Naive B cell (primary cell): ENCODE data around the gene C5orf52. TPM values are rescaled to one million over a fixed set of nuclear protein-coding genes. Genes with fewer than 3 reads are reported as not detected.
"Not testable (repeated sequence)": the region's sequence is repeated elsewhere in the genome, so short reads cannot be mapped to it uniquely, and the experiment has no call there.

Experiments used
- ATAC-seq, 2 donors: fragments of 150-1000 bp; cut with Tn5 transposase; 2 replicates each; pipeline ENCODE4 v1.10.0; 2021; ENCODE audit warnings: low read depth in 2 of 2, mild to moderate bottlenecking in 2 of 2, moderate library complexity in 2 of 2
- DNase-seq: peaks from one replicate; pipeline ENCODE4 v3.0.0; 2022
- H3K27ac Mint-ChIP-seq, 6 donors: one replicate each; pipeline ENCODE4 v1.8.0; 2020 to 2022; ENCODE audit warnings: mild to moderate bottlenecking in 6 of 6, mixed read lengths in 6 of 6, moderate library complexity in 5 of 6, inconsistent platforms in 2 of 6
- H3K27me3 Mint-ChIP-seq, 3 donors: one replicate each; pipeline ENCODE4 v1.8.0; 2021 to 2022; ENCODE audit warnings: mixed read lengths in 3 of 3, mild to moderate bottlenecking in 1 of 3
- H3K36me3 Mint-ChIP-seq, 2 donors: one replicate each; pipeline ENCODE4 v1.8.0; 2020 to 2022; ENCODE audit warnings: mixed read lengths in 2 of 2, inconsistent platforms in 1 of 2, mild to moderate bottlenecking in 1 of 2
- H3K4me1 Mint-ChIP-seq, 3 donors: one replicate each; pipeline ENCODE4 v1.8.0; 2020 to 2022; ENCODE audit warnings: mixed read lengths in 3 of 3, inconsistent platforms in 1 of 3, mild to moderate bottlenecking in 1 of 3, moderate library complexity in 1 of 3
- H3K4me3 Mint-ChIP-seq, 8 donors: one replicate each; pipeline ENCODE4 v1.8.0; 2020 to 2022; ENCODE audit warnings: mild to moderate bottlenecking in 8 of 8, mixed read lengths in 8 of 8, moderate library complexity in 8 of 8, inconsistent platforms in 2 of 8
- H3K9me3 Mint-ChIP-seq, 7 donors: one replicate each; pipeline ENCODE4 v1.8.0; 2020 to 2022; ENCODE audit warnings: mixed read lengths in 7 of 7, mild to moderate bottlenecking in 5 of 7, inconsistent platforms in 2 of 7, moderate library complexity in 1 of 7
- polyA plus RNA-seq, 6 donors: library from polyadenylated mRNA; unstranded; fragments of 300-500 nt; fragmentation: Illumina TruSeq; gene quantifications; one replicate each; pipeline ENCODE4 v1.2.3, GENCODE V29; 2021; ENCODE audit warnings: low read depth in 6 of 6

Gene C5orf52
- polyA plus RNA-seq, 6 donors from 2014 or later = not detected

- H3K27me3 Mint-ChIP-seq, H3K4me3 Mint-ChIP-seq, H3K36me3 Mint-ChIP-seq, H3K9me3 Mint-ChIP-seq, H3K4me1 Mint-ChIP-seq, ATAC-seq, DNase-seq: not testable (repeated sequence)
- H3K27ac Mint-ChIP-seq = peak overlapping the region in 2 of 6 donors; percentile 60 to 77
Observed at GRCh38 chr5:157686276-157687197, 15.2 kb downstream of the C5orf52 start.

DNA sequence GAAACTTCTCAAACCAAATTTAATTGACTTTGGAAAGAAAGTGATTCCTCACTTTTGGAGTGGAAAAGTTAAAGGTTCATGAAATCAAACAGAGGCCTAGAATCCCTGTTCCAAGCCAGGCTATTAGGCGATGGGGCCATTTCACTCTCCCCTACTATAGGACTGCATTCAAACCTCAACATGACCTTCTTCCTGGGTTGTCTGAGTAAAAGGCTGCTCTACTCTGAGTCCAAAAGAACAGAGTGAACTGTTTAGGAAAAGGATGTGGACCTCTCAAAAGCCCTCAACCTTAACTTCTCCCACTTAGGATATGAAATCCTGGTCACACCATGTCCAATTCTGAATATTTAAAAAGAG is 15.8 kb downstream of the C5orf52 start:
- Mint-ChIP-seq H3K36me3 (no peaks in the 10 kb centered on the region), H3K9me3 (peaks cover 0 to 4% (median 0%) of the 10 kb centered on the region in 7 donors), H3K4me3 (no peak overlapping the region), H3K27me3 (peaks cover 0 to 5% (median 4%) of the 10 kb centered on the region in 3 donors), H3K4me1 (peaks cover 0 to 6% (median 3%) of the 10 kb centered on the region in 3 donors), H3K27ac (no peak overlapping the region)
- DNase-seq (no peak), ATAC-seq (no peak)

DNA sequence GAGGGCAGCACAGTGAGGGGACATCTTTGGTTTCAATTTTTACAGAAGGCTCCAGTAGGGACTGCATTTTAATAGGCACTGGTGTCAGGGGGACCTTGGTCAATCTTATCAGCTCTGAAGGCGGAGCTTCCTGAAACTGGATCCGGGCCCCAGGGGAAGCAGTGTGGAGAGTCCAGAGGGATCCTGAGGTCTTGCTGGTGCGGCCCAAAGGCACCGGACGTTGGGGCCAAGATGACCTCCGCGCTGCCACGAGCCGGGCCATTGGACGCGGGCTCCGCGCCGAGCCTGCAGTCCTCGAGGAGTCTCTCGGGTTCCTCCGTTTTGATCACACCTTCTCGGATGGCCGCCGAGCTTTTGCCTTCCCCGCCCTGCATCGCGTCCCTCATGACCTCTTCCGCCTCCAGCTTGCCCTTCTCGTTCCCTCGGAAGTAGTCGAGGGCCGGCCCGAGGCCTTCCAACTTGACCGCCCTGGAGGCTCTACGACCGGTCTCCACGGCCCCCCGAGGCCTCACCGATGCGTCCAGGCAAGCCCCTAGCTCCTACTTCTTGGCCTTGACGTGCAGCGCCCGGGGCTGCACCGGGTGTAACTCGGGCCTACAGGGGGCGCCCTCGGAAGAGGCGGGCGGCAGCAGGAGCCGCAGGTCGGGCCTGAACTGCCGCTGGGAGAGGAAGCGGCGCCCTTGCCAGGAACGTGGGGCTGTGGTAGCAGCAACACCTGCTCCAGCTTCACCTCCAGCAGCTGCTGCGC is 18.8 kb downstream of the C5orf52 start:
- Mint-ChIP-seq H3K36me3 (no peaks in the 10 kb centered on the region), H3K27me3 (peaks cover 0 to 7% (median 5%) of the 10 kb centered on the region in 3 donors), H3K9me3 (peaks cover 0 to 6% (median 0%) of the 10 kb centered on the region in 7 donors), H3K4me1 (peaks cover 0 to 6% (median 3%) of the 10 kb centered on the region in 3 donors), H3K4me3 (peak overlapping the region in 3 of 8 donors; percentile 16 to 58 (median 46)), H3K27ac (no peak overlapping the region)
- ATAC-seq = peak; percentile 79 to 88
- DNase-seq = peak; percentile 23

GRCh38 chr5:157690690-157691433 is 19.5 kb downstream of the C5orf52 start:
- no peak overlapping the region for H3K27ac Mint-ChIP-seq
- peaks cover 0 to 6% (median 0%) of the 10 kb centered on the region in 7 donors for H3K9me3 Mint-ChIP-seq
- H3K36me3 Mint-ChIP-seq = no peaks in the 10 kb centered on the region
- DNase-seq (no peak), ATAC-seq (no peak)
- H3K4me1 Mint-ChIP-seq = peaks cover 0 to 6% (median 3%) of the 10 kb centered on the region in 3 donors
- peak overlapping the region in 3 of 8 donors; percentile 16 to 58 (median 46) for H3K4me3 Mint-ChIP-seq
- H3K27me3 Mint-ChIP-seq = peaks cover 0 to 7% (median 5%) of the 10 kb centered on the region in 3 donors

DNA sequence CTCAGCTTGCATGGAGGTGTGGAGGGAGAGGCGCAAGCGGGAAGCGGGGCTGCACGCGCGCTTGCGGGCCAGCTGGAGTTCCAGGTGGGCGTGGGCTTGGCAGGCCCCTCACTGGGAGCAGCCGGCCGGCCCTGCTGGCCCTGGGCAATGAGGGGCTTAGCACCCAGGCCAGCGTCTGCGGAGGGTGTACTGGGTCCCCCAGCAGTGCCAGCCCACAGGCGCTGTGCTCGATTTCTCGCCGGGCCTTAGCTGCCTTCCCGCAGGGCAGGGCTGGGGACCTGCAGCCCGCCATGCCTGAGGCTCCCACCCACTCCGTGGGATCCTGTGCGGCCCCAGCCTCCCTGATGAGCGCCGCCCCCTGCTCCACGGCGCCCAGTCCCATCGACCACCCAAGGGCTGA is 22.5 kb downstream of the C5orf52 start:
- H3K27ac Mint-ChIP-seq, ATAC-seq, H3K4me1 Mint-ChIP-seq, H3K4me3 Mint-ChIP-seq, DNase-seq, H3K27me3 Mint-ChIP-seq, H3K36me3 Mint-ChIP-seq: not testable (repeated sequence)
- peaks cover 3 to 18% (median 11%) of the 10 kb centered on the region in 7 donors for H3K9me3 Mint-ChIP-seq

DNA sequence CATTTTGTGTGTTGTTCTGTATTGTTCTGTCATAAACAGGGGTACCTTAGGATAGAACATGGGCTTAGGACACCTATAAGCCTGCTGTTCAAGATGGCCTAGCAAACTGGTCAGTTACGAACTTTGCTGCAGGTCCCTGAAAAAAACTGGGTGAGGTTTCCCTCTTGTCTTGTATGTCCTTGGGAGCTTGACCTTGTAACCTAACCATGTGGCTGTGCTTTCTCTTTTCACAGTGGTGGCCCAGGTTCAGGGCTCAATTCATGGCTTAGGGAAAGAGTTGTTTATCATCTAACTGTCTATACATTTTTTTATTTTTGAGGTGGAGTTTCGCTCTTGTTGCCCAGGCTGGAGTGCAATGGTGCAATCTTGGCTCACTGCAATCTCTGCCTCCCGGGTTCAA is 24.8 kb downstream of the C5orf52 start:
- not testable (repeated sequence) for H3K27me3 Mint-ChIP-seq, ATAC-seq, H3K36me3 Mint-ChIP-seq, DNase-seq, H3K4me1 Mint-ChIP-seq, H3K27ac Mint-ChIP-seq, H3K4me3 Mint-ChIP-seq
- peaks cover 4 to 29% (median 19%) of the 10 kb centered on the region in 7 donors for H3K9me3 Mint-ChIP-seq

DNA sequence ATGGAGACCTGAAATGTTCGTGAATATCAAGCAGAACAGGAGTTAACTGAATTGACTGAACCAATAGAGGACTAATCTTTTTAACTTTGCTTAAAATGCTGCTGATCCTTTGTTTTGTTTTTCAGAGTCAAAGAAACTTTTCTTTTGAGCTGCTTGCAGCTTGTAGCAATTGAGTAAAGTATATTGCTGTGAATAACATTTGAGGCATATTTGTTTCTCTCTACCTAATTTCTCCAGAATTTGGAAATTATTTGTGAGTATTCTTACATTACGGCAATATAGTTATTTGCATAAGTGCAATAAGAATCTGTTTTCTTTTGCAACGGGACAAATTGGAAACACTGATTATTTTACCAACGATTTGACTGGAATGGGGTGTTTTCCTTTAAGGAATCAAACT is 27.3 kb downstream of the C5orf52 start:
- not testable (repeated sequence) for ATAC-seq, H3K27me3 Mint-ChIP-seq, DNase-seq, H3K27ac Mint-ChIP-seq, H3K4me3 Mint-ChIP-seq, H3K4me1 Mint-ChIP-seq, H3K36me3 Mint-ChIP-seq
- H3K9me3 Mint-ChIP-seq = peaks cover 0 to 35% (median 23%) of the 10 kb centered on the region in 7 donors

DNA sequence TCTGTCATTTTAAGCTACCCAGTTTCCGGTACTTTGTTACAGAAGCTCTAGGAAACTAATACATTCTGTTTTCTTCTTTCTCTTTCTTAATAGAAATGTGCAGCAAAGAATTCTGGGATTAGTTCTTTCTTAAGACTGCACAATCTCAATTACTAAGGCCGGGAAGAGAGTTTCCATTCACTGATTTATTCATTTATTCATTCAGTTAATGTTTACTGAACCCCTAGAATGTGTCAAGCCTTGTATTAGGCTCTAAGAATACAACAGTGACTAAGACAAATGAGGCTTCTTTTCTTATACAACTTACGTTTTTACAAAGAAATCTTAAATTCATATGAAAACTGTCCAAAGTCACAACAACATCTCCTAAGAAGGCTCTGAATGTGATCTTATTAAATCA is 32.4 kb downstream of the C5orf52 start:
- H3K9me3 Mint-ChIP-seq = peaks cover 0 to 22% (median 14%) of the 10 kb centered on the region in 7 donors
- no peaks in the 10 kb centered on the region for H3K27me3 Mint-ChIP-seq
- ATAC-seq (no peak), DNase-seq (no peak)
- no peak overlapping the region for H3K27ac Mint-ChIP-seq
- H3K4me3 Mint-ChIP-seq = no peak overlapping the region
- peaks cover 0 to 2% (median 0%) of the 10 kb centered on the region in 3 donors for H3K4me1 Mint-ChIP-seq
- H3K36me3 Mint-ChIP-seq = peaks cover 0 to 3% of the 10 kb centered on the region in 2 donors

DNA sequence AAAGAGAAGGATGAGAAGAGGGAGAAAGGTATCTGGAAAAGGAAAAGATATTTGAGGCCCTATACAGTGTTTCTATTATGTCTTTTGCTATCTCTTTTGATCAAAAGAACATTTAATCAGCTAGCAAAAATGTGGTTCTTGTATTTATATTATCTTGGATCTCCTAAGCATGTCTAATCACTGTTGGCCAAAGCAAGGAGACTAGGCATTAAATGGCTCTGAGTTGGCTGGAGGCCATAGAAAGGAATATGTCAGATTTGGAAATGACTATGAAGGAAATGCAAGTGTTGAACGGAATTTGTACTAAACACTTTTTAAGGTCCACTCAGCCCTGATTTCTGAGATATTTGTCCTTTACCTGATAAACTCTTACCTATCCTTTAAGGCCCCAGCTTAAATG is 37.5 kb downstream of the C5orf52 start:
- no peak for DNase-seq
- Mint-ChIP-seq H3K9me3 (no peaks in the 10 kb centered on the region), H3K27ac (no peak overlapping the region), H3K4me1 (no peaks in the 10 kb centered on the region), H3K36me3 (no peaks in the 10 kb centered on the region), H3K27me3 (no peaks in the 10 kb centered on the region), H3K4me3 (no peak overlapping the region)
- ATAC-seq = no peak

- no peak for ATAC-seq
- Mint-ChIP-seq H3K4me3 (no peak overlapping the region), H3K36me3 (no peaks in the 10 kb centered on the region), H3K9me3 (no peaks in the 10 kb centered on the region), H3K27ac (no peak overlapping the region), H3K27me3 (no peaks in the 10 kb centered on the region), H3K4me1 (no peaks in the 10 kb centered on the region)
- DNase-seq = no peak
Observed at GRCh38 chr5:157709346-157709745, 38.0 kb downstream of the C5orf52 start.

- no peaks in the 10 kb centered on the region for H3K4me1 Mint-ChIP-seq
- H3K27ac Mint-ChIP-seq = no peak overlapping the region
- H3K27me3 Mint-ChIP-seq = no peaks in the 10 kb centered on the region
- peaks cover 0 to 2% (median 0%) of the 10 kb centered on the region in 7 donors for H3K9me3 Mint-ChIP-seq
- no peak overlapping the region for H3K4me3 Mint-ChIP-seq
- H3K36me3 Mint-ChIP-seq = no peaks in the 10 kb centered on the region
- ATAC-seq (no peak), DNase-seq (no peak)
Observed at GRCh38 chr5:157710431-157710830, 39.1 kb downstream of the C5orf52 start.

- H3K4me3 Mint-ChIP-seq = no peak overlapping the region
- no peak for DNase-seq
- peaks cover 0 to 2% (median 0%) of the 10 kb centered on the region in 7 donors for H3K9me3 Mint-ChIP-seq
- ATAC-seq = no peak
- H3K27me3 Mint-ChIP-seq = no peaks in the 10 kb centered on the region
- no peak overlapping the region for H3K27ac Mint-ChIP-seq
- H3K4me1 Mint-ChIP-seq = no peaks in the 10 kb centered on the region
- no peaks in the 10 kb centered on the region for H3K36me3 Mint-ChIP-seq
Observed at GRCh38 chr5:157710882-157711281, 39.5 kb downstream of the C5orf52 start.
